GM04503 (cell line): ENCODE results near the gene ACBD4.

Experiments used
- DNase-seq: peaks from one replicate; pipeline ENCODE4 v3.0.0-alpha.2; 2012; ENCODE audit warnings: low read depth

ACBD4 gene

DNA sequence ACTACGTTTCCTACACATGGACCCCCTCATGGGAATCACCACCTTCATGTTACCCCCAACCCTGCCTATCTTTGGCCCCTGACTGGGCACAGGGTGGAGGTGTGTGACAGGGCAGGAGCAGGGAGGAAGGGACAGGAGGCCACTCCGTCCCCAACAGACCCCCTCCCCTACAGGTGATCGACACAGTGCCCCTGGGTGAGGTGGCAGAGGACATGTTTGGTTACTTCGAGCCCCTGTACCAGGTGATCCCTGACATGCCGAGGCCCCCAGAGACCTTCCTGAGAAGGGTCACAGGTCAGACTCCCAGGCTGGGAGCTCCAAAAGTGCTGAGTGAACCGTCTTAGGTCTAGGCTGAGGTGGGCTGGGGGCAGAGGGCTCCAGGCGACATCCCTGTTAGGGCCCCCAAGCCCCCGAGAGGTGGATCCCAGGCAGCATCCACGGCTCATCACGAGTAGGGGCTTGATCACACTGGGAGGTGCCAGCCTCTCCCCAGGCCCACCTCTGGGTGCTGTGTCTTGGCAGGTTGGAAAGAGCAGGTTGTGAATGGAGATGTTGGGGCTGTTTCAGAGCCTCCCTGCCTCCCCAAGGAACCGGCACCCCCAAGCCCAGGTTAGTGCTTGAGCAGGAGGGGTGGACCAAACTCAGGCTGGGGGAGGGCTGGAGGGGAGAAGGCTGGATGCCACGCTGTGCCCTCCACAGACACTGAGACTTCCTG lies 1.5 kb downstream of the ACBD4 start:
- DNase-seq, result no peak

DNA sequence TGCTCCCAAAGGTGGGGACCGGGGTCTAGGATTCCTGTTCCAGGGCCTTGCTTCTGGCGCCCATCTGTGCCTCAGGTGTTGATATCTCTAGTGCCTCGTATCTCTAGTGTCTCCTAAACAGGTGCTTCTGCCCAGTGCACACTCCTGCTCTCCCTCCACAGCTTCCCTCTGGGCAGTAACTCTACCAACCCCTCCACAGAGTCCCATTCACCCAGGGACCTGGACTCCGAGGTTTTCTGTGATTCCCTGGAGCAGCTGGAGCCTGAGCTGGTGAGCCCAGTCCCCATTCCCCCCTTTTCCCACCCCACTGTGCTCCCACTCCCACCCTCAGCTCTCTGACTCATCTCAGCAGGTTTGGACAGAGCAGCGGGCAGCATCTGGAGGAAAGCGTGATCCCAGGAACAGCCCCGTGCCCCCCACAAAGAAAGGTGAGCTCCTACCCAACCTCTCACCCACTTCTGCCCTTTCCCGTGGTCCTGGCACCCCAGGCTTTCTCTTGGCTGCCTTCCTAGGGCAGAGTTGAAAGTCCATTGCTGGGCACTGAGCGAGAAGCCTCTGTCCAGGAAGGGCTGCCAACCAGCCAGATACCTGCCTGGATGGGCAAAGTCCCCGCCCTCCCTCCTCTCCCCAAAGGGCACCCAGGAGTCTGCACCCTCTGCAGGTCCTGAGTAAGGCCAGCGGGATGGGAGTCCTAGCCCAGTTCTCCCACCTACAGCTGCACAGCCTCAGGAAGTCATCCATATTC lies 2.2 kb downstream of the ACBD4 start:
- DNase-seq, result no peak

DNA sequence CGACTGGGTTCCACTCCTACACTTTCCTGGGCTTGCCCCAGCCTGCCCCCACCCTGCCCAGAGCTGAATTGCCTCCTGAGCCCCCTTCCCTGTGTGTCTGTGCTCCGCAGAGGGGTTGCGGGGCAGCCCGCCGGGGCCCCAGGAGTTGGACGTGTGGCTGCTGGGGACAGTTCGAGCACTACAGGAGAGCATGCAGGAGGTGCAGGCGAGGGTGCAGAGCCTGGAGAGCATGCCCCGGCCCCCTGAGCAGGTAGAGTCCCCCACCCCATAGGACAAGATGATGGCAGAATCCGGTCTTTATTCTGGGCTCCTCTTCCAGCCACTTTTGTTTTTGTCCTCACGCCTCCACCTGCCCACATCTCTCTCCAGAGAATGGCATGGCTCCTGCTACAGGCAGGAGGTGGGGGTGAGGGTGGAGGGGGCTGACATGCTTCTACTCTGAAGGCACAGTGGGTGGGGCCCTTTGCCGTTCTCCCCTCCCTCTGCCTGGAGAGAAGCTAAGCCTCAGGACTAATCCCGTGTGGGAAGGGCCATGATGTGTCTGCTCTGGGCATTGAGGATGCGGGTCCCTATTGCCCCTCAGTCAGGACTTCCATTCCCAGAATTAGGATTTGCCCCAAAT lies 3.5 kb downstream of the ACBD4 start:
- DNase-seq, result no peak

DNA sequence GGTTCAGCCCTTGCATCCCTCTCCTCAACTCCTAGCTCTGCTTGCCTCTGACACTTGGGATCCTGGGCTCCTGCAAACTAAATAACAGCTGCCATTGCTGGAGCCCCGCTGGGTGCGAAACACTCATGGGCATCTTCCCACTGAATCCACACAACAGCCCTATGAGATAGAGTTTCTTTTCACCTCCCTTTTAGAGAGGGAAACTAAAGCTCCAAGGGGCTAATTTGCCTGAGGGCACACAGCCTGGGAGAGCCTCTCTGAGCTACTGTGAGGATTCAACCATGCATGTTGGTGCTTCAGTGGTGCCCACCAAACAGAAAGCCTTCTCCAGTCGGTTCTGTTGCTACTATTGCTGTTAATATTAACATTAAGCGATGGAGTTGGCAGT lies 4.0 kb downstream of the ACBD4 start:
- no peak for DNase-seq

DNA sequence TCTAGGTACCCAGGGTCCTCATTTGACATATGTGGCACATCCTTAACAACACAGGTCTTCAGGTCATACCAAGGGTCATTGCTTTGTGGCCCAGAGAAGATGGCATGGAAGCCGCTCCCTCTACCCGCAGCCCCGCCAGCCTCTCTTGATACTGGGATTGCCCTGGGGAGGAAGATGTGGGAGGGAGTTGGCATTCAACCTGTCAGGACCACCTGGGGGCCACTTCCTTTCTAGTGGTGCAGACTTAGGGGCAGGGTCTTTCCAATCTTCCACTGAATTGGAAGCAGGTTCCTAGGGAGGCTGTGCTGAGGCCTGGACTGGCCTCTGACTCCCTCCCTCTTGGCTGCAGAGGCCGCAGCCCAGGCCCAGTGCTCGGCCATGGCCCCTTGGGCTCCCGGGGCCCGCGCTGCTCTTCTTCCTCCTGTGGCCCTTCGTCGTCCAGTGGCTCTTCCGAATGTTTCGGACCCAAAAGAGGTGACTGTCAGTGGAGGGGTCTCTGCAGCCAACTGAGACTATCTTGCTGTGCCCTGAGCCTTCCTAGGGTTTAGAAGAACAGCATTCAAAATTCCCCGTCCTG lies 7.7 kb downstream of the ACBD4 start:
- DNase-seq, result no peak

DNA sequence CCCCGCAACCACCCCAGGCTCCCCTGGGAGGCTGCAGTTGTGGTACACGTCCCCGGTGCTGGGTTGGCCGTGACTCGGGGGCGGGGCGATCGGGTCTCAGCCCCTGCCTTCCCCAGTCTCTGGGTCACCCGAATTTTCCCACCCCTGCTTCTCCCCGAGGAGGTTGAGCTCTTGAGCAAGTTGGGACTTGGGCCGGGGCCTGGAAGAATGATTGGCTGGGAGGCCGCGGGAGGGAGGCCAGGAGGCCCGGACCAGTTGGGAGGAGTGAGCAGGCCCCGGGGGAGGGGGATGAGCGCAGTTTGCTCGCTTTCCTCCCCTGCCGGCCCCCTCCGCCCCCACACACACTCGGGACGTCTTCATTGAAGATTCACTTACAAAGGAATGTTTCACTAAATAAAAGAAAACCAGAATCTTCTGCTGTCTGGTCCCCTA lies 8.3 kb downstream of the ACBD4 start:
- DNase-seq, result no peak

DNA sequence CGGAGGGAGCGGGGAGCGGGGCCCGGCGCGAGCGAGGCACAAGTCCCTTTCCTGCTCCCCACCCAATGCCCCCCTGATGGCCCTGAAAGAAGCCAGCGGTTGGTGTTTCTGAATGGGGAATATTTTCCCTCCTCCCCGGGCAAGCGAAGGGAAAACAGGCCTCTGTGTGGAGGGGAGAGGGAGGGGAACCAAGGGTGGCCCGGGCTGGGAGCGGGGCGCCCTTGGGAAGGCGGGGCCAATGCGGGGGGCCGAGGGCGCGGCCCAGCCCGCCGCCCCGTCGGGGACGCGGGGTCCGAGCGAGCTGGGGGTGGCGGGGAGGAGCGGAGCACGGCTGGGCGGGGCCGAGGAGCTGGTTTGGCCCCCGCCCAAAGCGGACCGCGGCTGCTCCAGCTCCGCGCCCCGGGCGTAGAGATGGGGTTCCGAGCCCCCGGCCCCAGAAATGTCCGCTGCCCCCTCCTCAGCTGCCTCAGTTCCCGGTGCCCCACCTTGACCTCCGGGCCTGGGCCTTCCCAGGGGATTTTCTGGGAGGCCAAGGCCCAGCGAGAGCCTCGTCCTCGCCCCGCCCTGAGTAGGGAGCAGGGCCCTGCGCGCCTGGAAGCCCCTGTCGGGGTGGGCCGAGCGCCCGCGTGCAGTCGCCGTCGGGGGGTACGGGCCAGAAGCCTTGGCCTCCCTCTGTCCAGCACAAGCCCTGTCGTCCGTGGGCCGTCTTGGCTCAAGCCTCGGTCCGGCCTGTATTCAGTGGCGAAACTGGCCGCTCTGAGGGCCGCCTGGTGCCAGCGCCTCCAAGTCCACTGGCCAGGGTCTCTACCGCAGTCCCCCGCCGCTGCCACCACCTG lies 8.9 kb downstream of the ACBD4 start:
- no peak for DNase-seq

DNA sequence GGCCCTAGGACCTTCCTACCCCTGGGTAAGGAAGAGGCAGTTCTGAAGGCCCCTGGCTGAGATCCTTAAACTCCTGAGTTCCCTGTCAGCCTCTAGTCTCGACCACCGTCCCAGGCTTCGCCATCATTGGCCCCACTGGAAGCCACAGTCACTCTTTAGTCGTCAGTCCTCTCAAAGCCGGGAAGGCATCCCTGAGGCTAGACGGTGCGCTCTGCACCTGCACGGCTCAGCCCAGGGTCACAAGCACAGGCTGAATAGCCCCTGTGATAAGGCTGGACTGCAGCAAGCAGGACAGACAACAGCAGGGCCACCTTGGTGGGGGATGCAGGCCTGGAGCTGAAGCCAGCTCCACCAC lies 9.5 kb downstream of the ACBD4 start:
- DNase-seq, result no peak

DNA sequence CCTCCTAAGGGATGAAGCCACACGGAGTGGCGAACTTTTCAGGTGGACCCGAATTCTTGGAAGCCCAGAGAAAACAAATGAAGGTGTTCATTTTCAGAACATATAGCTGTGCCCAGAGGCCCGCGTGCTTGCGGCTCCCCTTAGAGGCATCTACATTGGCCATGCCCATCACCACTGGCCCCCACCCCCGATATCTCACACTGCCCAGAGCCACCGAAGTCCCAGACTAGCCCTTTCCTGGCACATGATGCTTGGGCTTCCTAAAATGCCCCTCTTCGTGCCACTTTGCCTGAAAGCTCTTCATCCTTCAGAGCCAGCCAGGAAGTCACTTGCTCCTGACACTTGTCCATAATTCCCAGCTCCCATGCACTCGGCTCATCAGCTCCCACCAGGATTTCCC lies 10.7 kb downstream of the ACBD4 start:
- DNase-seq, result no peak

DNA sequence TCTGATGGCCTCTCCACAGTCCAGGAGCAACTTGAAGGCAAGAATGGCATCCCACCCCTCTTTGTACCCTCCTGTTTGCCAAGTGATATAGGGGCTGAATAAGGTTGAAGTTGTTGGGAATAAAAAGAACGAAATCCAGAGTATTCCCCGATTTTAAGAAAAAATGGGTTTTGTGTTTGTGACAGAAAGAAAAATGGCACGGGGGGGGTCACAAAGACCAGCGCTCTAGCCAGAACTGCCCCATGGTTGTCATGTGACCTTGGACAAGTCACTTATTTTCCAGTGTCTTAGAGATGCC lies 11.1 kb downstream of the ACBD4 start:
- no peak for DNase-seq

DNA sequence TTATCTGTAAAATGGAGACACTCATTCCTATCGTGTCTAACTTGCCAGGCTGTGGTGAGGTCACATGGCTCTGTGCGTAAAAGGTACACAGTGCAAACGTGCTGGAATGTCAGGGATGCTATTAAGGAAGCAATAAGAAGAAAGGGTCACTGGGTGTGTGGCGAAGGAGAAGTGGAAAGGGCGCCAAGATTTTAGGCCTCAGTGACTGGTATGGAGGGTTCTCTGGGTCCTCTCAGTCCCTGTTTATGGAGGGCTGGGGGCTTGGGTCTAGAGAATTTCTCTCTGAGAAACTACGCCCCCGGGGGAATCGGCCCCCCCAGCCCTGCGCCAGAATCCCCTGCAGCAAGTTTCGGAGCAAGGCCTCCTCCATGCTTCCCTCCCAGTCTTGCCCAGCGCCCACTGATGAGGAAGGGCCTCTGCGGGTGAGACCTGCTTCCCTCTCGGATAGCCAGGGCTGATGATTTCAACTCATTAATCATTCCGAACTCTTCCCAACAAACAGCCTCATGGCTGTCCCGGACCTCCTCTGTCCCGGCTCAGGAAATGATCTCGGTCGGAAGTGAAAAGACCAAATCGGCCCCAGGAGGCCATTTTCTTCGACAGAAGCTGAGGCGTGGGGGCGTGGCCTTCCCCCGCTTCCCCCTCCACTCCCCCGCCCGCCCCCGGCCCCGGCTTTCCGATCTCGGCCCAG lies 11.5 kb downstream of the ACBD4 start:
- DNase-seq, result no peak

DNA sequence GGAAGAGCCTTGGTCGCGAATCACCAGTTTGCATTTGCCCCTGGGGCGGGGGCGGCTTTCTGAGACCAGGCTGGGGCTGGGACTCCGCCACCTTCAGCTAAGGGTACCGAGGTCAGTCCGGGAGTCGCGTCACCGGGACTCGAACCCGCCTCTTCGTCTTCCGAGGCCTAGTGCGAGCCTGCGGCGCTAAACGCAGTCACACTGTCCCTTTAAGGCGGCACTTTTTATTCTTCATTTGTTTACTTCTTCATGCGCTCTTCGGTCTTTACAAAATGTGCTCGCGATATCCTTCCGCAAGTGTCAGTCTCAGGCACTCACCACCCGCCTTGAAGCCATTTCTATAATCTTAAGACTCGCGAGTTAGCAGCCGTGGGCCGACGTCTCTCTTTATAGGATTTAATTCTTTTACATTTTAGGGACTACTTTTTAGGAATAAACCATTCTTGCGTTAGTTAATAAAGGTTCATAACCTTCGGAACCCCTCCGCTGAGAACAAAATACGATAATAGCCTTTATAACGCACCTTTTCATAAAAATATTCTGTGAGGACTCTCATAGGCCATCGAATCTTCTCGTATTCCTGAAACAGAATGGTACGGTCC lies 12.2 kb downstream of the ACBD4 start:
- no peak for DNase-seq

DNA sequence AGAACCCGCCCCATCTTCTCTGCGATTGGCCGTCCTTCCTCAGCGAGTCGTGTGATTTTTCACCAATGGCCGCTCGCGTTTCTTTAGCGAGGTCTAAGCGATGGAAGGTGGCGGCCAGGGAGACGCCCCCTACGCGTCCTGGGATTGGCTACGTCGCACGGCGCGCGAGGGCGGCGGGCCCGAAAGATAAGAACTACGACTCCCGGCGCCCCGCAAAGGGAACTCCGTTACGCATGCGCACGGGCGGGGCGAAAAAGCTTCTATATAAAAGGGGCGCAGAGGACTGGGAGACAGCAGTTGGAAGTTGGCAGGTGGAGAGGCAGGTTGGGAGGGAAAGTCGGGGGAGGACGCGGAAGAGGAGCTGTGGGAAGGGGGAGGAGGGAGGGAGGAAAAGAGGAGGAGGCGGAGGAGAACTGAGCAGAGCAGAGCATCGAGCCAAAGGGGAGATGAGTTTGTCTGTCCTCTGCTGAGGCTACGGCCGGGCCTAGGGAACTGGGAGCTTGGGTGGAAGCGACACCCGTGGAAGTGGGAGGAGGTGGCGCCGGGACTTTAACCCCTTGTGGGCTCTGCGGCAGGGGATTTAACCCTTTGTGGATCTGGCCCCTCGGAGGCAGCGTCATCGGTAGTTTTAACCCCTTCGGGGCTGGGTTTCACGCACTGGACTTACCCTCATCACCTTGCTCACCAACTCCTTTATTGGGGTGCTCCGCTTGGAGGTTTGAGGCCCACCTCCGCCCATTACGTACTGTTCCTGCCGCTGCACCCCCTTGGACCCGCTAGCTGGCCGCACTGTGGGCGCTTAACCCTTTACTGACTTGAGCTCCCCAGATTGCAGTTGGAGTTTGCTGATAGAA lies 12.9 kb downstream of the ACBD4 start, which contains the start of gene HEXIM1:
TSS of gene HEXIM1 (plus strand) at position 293 of the 854 bp plus-strand sequence. CDS start 716 bp downstream, outside the sequence.
- peak; percentile 97 for DNase-seq

DNA sequence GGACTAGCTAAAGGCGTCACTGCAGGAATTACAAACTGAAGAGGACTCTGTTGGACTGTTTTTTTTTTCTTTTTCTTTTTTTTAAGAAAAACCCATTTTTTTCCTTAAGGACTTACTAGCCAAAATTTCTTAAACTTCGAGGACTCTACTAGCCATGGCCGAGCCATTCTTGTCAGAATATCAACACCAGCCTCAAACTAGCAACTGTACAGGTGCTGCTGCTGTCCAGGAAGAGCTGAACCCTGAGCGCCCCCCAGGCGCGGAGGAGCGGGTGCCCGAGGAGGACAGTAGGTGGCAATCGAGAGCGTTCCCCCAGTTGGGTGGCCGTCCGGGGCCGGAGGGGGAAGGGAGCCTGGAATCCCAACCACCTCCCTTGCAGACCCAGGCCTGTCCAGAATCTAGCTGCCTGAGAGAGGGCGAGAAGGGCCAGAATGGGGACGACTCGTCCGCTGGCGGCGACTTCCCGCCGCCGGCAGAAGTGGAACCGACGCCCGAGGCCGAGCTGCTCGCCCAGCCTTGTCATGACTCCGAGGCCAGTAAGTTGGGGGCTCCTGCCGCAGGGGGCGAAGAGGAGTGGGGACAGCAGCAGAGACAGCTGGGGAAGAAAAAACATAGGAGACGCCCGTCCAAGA lies 13.7 kb downstream of the ACBD4 start:
- DNase-seq, result no peak

DNA sequence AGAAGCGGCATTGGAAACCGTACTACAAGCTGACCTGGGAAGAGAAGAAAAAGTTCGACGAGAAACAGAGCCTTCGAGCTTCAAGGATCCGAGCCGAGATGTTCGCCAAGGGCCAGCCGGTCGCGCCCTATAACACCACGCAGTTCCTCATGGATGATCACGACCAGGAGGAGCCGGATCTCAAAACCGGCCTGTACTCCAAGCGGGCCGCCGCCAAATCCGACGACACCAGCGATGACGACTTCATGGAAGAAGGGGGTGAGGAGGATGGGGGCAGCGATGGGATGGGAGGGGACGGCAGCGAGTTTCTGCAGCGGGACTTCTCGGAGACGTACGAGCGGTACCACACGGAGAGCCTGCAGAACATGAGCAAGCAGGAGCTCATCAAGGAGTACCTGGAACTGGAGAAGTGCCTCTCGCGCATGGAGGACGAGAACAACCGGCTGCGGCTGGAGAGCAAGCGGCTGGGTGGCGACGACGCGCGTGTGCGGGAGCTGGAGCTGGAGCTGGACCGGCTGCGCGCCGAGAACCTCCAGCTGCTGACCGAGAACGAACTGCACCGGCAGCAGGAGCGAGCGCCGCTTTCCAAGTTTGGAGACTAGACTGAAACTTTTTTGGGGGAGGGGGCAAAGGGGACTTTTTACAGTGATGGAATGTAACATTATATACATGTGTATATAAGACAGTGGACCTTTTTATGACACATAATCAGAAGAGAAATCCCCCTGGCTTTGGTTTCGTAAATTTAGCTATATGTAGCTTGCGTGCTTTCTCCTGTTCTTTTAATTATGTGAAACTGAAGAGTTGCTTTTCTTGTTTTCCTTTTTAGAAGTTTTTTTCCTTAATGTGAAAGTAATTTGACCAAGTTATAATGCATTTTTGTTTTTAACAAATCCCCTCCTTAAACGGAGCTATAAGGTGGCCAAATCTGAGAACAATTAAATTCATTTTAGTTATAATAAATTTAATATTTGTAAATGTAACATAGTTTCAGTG lies 14.5 kb downstream of the ACBD4 start:
- no peak for DNase-seq

DNA sequence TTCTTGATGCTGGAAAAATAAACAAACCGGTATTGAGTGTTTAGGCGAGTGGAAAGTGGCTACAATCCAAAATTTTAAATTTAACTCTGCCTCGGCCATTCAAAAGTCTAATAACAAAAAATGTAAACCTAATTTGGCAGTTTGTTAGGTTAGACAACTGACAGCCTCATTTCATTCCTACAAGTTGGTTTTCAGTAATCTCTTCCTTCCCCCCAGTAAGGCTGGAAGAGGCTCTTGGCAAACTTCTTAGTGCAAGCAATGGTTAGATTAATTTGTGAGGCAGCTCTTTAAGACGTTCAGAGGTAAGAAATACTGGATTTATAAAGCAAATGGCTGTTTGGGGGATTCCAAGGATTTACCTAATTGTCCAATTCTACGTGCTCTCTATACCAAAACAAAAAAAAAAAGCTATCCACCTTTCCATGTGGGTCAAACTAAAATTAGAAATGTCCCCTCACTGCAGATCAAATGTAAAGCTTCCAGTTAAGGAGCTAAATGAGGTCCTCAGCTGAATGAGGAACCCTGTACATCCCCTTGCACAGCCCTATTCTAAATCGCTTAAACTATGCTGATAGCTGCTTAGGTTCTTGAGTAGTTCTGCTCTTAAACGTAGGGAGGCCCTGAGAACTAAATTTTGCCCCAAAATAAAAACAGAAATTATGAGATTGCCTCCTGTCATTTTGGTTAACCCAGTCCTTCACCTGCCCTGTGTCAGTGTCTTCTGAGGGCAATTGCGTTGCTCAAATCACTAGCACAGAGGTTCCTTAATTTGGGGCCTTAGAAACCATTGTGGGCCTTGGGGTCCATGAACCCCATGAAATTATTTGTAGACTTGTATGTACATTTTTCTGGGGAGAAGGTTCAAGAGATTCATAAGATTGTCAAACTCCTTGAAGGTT lies 15.7 kb downstream of the ACBD4 start:
- DNase-seq, result no peak

DNA sequence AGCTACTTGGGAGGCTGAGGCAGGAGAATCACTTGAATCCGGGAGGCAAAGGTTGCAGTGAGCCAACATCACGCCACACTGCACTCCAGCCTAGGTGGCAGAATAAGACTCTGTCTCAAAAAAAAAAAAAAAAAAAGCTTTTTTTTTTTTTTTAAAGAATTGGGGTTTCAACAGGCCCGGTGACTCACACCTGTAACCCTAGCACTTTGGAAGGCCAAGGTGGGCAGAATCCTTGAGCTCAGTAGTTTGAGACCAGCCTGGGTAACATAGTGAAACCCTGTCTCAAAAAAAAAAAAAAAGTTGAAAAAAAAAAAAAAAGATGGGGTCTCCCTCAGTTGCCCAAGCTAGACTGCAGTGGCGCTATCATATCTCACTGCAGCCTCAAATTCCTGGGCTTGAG lies 19.5 kb downstream of the ACBD4 start:
- no peak for DNase-seq
